ENCODE measurements around the gene REEP1. TPM values are rescaled to one million over a fixed set of nuclear protein-coding genes. Genes with fewer than 3 reads are reported as not detected.

Gene REEP1
- total and polyA plus RNA-seq, 2 of the 4 experiments (the other 2 are of a cell fraction): under 0.01 to 0.03 TPM

GRCh38 chr2:86201671-86202335 lies 135.6 kb downstream of the REEP1 start:
- WGBS, 2 experiments (ENCODE audit: extremely low coverage in 2 of 2, insufficient read length in 1 of 2): 100% methylated on average over 1 of the region's 8 CpGs; no CpG with 5 or more reads in 1 of the 2 experiments
- no peaks in the 10 kb centered on the region for H3K27me3 ChIP-seq (ENCODE audit: control insufficient read depth, insufficient read depth, low read length)
- peaks cover 2% of the 10 kb centered on the region; the same call in 1 of the 2 replicates for H3K9me1 ChIP-seq (ENCODE audit: insufficient read depth, low read length)
- BruUV-seq (replicated peaks): no TSS peak
- H3K9me3 ChIP-seq (ENCODE audit: control insufficient read depth, insufficient read depth, low read length): no peaks in the 10 kb centered on the region
- no peak overlapping the region for H3K27ac ChIP-seq (ENCODE audit: insufficient read depth, low read length)
- peaks cover 6% of the 10 kb centered on the region for H3K36me3 ChIP-seq (ENCODE audit: control insufficient read depth, insufficient read depth, low read length)
- H4K8ac ChIP-seq (ENCODE audit: low read depth in 2 of 2, low read length in 2 of 2): no peak overlapping the region
- H4K20me1 ChIP-seq (ENCODE audit: insufficient read depth, low read length): no peaks in the 10 kb centered on the region; the same call in 1 of the 2 replicates
- no peak overlapping the region for H2BK20ac ChIP-seq (ENCODE audit: low read depth, low read length)
- no peak overlapping the region for H3K56ac ChIP-seq (ENCODE audit: extremely low read depth, insufficient read depth, low read length)
- H4K5ac ChIP-seq (ENCODE audit: low read depth, low read length): no peak overlapping the region
- DNase-seq (no peak), ATAC-seq (ENCODE audit: low read depth) (no peak)
- peak overlapping the region; percentile 43; the same call in 1 of the 2 replicates for H2AK5ac ChIP-seq (ENCODE audit: low read depth, low read length)
- no peak overlapping the region for H2AK9ac ChIP-seq (replicated peaks; ENCODE audit: low read depth, low read length, poor library complexity)
- no peak overlapping the region for H2AFZ ChIP-seq (replicated peaks; ENCODE audit: low read length, poor library complexity)
- no peak overlapping the region for H3K9ac ChIP-seq (ENCODE audit: low read depth, low read length)
- no peak overlapping the region for H3K18ac ChIP-seq (ENCODE audit: low read depth, low read length)
- H3K23ac ChIP-seq (ENCODE audit: low read depth, low read length): peak overlapping the region; percentile 33; the same call in 1 of the 2 replicates
- intact Hi-C loops (cut with micrococcal nuclease): loop anchor here (2.0 kb wide), 1 partner anchor 241 kb away; no protein-coding TSS in a partner anchor
- peaks cover 29 to 36% of the 10 kb centered on the region in 2 experiments for H3K79me1 ChIP-seq (ENCODE audit: low read depth in 1 of 2, low read length in 2 of 2)
- dilution Hi-C loops (cut with HindIII; ENCODE audit: low sequenced_read_pairs, unreplicated experiment): no loop called here
- no peak overlapping the region for H3K4me3 ChIP-seq (ENCODE audit: insufficient read depth, low read depth, low read length)
- H2BK120ac ChIP-seq (ENCODE audit: low read depth, low read length): no peak overlapping the region
- H3K4me2 ChIP-seq (ENCODE audit: low read depth, low read length): no peak overlapping the region
- no peak overlapping the region for H2BK15ac ChIP-seq (ENCODE audit: low read depth, low read length)
- ChIA-PET CTCF (interaction anchor here (1.3 kb wide), 1 partner anchor 20 kb away, joined by 3 read pairs; no protein-coding TSS in a partner anchor), POLR2A (ENCODE audit: unreplicated experiment) (no interaction called here)
- 0 out of 2 replicates have a peak, but pooled peaks cover 1% of the 10 kb centered on the region for H3K4me1 ChIP-seq (ENCODE audit: control insufficient read depth, insufficient read depth, low read length)
- in situ Hi-C loops (cut with MboI; ENCODE audit: low sequenced_read_pairs): no loop called here
- no peak overlapping the region for H2BK5ac ChIP-seq (ENCODE audit: low read depth, low read length, poor library complexity, severe bottlenecking)
- H4K91ac ChIP-seq (ENCODE audit: insufficient read depth, low read depth, low read length): no peak overlapping the region
- H3K14ac ChIP-seq (replicated peaks; ENCODE audit: low read depth, low read length): no peak overlapping the region
- H3K4ac ChIP-seq (ENCODE audit: low read depth, low read length): peak overlapping the region; percentile 29; the same call in 1 of the 2 replicates
- no peak for TF ChIP-seq RAD21 (IDR thresholded peaks at IDR 0.05; ENCODE audit: low read length)
- no peak for TF ChIP-seq RCOR1 (IDR thresholded peaks at IDR 0.05; ENCODE audit: insufficient replicate concordance, low read length)
- TF ChIP-seq CTCF (conservative IDR thresholded peaks at IDR 0.05; ENCODE audit: low read depth, low read length): no peak
- TF ChIP-seq RFX5 (IDR thresholded peaks at IDR 0.05; ENCODE audit: low read depth, low read length): no peak
- TF ChIP-seq POLR2A (IDR thresholded peaks at IDR 0.05; ENCODE audit: low read depth, low read length): no peak
- TF ChIP-seq SMC3 (IDR thresholded peaks at IDR 0.05; ENCODE audit: low read depth, low read length): no peak
- no peak for TF ChIP-seq FOS (IDR thresholded peaks at IDR 0.05; ENCODE audit: low read depth, low read length)
- TF ChIP-seq MXI1 (IDR thresholded peaks at IDR 0.05; ENCODE audit: borderline replicate concordance, low read depth, low read length): no peak
- no peak for TF ChIP-seq ELK1 (IDR thresholded peaks at IDR 0.05; ENCODE audit: borderline replicate concordance, low read depth, low read length)
- no peak for TF ChIP-seq CHD1 (IDR thresholded peaks at IDR 0.05; ENCODE audit: low read depth, low read length)
- no peak for TF ChIP-seq BHLHE40 (IDR thresholded peaks at IDR 0.05; ENCODE audit: low read depth, low read length)
- TF ChIP-seq, protein P1, sequence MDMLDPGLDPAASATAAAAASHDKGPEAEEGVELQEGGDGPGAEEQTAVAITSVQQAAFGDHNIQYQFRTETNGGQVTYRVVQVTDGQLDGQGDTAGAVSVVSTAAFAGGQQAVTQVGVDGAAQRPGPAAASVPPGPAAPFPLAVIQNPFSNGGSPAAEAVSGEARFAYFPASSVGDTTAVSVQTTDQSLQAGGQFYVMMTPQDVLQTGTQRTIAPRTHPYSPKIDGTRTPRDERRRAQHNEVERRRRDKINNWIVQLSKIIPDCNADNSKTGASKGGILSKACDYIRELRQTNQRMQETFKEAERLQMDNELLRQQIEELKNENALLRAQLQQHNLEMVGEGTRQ (IDR thresholded peaks at IDR 0.05; ENCODE audit: low read depth, low read length): no peak
- no peak for TF ChIP-seq NFE2L2 (IDR thresholded peaks at IDR 0.05; ENCODE audit: low read depth, low read length)
- no peak for TF ChIP-seq CEBPB (IDR thresholded peaks at IDR 0.05; ENCODE audit: low read depth, low read length)
- TF ChIP-seq MAFK (IDR thresholded peaks at IDR 0.05; ENCODE audit: low read depth, low read length): no peak

Data from IMR-90 (cell line).